HG02588 (cell line): Measurements from ENCODE around the gene FOXK2.
A peak's percentile ranks its signal among the peaks of the same experiment; 100 is the strongest.
"Not testable (repeated sequence)": the region's sequence is repeated elsewhere in the genome, so short reads cannot be mapped to it uniquely, and the experiment has no call there.

Experiments used
- ATAC-seq: cut with Tn5 transposase; IDR thresholded peaks from one replicate; pipeline ENCODE4 v1.9.1; 2021; ENCODE audit warnings: mild to moderate bottlenecking, moderate library complexity; ENCODE audit not compliant: unreplicated experiment

The FOXK2 gene

DNA sequence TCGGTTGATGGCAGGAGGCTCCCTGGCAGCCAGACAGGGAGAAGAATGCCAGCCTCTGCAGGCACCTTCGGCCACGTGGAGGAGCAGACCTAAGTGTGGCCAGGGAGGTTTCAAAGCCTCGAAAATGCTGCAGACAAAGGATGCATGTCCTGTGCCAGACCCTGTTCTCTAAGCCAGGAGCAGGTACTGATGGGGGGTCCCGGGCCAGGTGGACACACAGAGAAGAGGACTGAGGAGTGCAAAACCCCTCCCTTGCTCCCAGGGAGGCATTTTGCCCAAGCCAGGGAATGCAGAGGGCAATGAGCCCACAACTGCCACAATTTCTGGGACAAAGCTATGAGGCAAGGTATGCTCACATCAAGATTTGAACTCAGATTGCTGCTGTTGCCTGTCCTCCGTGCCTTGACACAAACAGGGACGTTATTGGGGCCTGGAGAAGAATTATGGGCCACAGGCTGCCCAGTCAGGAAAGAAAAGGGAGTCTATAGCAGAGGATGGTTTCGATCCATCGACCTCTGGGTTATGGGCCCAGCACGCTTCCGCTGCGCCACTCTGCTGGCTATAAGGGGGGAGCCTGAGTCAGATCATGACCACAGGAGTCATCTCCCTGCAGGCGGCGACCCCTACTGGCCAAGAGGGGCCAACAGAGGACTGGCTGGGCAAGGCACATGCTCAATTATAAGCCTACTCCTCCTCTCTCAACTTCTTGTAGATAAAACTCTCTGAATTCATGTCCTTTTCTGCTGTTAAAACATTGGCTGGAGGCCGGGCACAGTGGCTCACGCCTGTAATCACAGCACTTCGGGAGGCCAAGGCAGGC, 25.1 kb upstream of the FOXK2 start:
- ATAC-seq, result peak; percentile 50

DNA sequence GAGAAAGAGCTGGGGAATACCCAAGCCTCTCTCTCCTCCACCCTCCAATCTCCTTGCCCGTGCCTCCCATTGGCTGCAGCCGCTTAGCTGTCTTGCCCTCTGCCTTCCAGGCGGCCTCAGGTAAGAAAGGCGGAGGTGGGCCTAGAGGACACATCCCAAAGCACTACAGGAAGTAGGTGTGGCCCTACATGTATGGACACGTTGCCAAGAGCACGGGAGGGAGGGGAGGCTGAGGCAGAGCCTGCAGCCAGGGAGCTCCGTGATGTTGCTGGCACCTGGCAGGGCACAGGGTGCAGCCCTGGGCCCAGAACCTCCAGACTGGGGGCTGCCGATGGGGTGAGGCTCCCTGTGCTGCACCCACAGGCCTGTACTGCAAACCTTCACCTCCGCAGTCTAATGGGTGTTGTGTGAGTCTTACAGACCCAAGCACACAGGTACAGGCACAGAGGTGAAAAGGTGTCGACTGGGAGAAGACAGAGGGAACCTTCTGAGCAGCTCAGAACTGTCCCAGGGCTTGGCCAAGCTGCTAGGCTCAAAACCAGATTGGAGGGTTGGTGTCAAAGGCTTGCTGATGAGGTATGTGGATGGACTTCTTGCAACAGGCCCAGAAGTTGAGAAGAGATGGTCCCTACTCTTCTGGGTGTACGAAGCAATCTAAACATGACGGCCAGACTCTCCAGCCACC, 23.5 kb upstream of the FOXK2 start:
- no peak for ATAC-seq

DNA sequence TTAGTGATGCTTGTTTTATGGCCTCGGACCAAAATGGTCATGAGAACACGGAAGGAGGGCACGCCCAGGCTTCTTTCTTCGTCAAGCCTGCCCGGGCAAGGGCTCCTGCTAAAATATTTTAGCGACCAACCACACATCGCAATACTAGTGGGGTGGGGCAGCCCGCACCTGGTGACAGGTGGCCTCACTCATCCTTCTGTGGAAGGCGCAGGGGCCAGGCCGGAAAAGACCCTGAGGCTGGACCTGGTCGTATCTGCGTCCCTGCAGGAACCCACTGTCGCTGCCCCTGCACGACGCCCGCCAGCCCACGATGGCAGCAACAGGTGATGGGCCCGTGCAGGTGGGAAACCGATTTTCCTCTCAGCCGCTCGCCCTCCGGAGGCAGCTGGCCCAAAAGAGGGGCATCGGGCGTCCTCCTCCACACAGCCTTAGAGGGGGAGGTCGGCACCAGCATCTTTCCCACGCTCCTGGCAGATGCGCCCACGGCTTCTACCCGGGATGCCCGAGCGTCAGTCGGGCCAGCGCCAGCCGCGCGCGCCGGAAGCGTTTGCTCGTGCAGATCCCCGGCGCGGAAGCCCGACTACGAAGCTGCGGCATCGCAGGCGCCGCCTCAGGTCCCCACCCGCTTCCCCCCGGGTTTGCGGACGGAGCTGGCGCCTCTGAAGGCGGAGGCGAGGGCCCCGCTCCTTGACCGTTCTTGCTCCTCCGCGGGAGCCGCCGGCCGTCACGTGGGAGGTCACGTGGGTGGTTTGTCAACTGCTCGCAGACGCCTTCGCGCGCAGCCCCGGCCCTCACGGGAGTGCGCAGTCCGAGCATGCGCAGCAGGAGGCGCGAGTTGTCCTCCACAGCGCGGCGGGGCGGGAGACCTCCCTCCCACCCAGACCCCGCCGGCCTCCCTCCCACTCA, 22.8 kb upstream of the FOXK2 start:
- peak; percentile 48 for ATAC-seq

DNA sequence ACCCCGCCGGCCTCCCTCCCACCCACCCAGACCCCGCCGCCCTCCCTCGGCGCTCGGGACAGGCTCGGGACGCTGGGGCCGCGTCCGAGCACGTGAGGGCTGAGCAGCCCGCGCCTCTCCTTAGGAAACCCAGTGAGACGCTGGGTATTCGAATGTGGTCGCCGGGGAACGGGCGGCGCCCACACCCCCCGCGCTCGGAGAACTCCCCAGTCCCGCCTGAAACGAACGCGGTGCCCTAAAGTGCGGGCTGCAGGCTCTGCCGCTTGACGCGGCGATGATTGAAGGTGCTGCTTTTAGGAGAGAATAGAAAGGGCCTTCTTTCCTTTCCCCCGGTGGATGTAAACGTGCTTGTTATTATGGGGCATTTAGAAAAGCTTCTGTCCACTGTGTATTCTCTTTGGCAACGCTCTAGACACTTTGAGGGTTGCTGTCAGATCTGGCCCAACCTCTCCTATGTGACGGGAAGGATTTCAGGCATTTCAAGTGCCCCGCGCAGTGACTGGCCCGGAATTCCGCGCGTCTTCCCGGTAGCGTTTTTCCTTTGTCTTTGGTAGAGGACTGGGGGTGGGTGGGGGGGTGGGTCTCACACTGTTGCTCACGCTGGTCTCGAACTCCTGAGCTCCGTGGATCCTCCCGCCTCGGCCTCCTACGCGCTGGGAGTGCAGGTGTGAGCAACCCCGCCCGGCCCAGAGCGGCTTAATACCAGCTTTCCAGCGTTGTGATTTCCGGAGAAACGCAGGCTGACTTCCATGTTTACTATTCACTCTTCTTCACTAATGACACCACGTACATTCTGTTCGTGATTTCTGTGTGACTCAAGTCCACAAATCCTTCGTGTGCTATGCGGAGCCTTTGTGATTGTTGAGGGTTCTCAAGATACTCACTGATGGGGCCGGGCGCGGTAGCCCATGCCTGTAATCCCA, 21.8 kb upstream of the FOXK2 start:
- ATAC-seq, result no peak

DNA sequence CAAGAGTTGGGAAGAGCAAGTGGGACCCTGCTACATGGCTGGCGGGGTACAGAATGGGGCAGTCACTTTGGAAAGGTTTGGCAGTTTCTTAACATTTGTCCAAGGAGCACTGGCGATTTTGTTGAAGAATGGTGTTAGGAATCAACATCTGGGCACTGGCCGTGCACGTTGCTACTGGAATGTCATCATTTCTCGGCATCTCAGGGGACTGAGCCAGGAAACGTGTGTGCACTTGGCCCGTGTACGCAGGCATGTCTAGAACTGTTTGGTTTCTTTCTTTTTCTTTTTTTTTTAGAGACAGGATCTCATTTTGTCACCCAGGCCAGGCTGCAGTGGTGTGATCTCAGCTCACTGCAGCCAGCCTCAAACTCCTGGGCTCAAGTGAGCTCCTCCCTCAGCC, 17.3 kb upstream of the FOXK2 start:
- ATAC-seq, result no peak

DNA sequence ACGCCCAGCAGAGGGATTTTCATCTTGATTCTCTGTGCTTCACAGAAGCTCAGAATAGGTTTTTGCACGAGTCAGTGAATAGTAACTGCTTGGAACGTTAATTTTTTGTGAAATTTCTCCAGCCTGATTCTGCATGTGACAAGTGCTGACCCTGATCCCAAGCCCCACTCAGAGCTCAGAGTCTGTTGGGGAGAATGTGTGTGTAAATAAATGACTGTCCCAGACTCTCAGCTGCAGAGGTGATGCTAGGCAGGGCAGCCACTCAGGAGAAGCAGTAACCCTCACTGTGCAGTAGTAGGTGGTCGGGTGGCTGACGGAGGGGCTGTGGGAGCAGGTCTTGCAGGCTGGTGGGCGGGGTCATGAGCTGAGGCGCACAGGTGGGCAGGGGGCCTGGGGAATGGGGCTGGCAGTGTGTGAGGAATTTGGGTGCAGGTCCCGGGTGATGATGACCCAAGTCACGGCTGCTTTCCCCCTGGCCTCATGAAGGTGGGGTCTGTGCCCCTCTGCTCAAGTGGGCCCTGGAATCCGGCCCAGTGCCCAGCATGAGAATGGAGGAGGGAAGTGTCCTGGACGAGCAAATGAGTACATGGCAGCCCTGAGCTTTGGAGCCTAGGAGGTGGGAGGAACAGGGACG, 16.3 kb upstream of the FOXK2 start:
- no peak for ATAC-seq

DNA sequence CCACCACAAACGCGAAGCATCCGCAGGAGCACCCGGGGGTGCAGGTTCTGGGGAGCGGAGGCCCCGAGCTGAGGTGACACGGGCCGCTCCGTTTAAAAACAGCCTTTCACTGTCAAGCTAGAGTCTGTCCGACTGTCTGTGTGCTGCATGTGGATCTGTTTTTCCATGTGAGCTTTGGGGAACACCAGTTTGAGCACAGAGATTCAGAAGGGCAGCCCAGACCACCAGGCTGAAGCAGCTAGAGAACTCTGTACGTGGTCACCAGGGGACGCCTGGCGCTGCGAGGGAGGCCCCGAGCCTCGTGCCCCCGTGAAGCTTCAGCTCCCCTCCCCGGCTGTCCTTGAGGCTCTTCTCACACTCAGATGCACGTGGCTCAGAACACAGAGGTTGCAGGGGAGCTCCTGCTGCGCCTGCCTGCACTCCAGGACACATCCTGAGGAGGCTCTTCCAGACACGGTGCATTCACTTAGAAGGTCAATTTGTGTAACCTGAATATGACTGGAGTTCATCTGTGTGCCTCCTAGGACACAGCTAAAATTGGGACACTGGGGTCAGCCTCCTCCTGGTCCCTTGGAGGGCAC, 15.7 kb upstream of the FOXK2 start:
- no peak for ATAC-seq

DNA sequence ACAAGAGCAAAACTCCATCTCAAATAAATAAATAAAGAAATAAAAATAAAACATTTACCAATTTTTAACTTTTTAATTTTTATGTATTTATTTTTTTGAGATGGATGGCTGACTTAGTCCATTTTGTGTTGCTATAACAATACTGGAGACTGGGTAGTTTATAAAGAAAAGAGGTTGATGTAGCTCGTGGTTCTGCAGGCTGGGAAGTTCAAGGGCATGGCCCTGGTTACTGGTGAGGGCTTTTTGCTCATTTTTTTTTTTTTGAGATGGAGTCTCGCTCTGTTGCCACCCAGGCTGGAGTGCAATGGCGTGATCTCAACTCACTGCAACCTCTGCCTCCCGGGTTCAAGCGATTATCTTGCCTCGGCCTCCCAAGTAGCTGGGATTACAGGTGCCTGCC, 14.2 kb upstream of the FOXK2 start:
- ATAC-seq, result no peak

DNA sequence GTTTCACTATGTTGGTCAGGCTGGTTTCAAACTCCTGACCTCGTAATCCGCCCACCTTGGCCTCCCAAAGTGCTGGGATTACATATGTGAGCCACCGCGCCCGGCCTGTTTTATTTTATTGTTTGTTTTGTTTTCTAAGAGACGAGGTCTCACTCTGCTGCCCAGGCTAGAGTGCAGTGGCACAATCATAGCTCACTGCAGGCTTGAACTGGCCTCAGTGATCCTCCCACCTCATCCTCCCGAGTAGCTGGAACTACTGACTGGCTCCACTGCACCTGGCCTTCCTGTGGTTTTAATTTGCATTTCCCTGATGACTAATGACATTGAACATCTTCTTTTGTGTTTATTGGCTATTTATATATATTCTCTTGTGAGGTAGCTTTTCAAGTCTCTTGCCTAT, 13.1 kb upstream of the FOXK2 start:
- ATAC-seq, result peak; percentile 76

DNA sequence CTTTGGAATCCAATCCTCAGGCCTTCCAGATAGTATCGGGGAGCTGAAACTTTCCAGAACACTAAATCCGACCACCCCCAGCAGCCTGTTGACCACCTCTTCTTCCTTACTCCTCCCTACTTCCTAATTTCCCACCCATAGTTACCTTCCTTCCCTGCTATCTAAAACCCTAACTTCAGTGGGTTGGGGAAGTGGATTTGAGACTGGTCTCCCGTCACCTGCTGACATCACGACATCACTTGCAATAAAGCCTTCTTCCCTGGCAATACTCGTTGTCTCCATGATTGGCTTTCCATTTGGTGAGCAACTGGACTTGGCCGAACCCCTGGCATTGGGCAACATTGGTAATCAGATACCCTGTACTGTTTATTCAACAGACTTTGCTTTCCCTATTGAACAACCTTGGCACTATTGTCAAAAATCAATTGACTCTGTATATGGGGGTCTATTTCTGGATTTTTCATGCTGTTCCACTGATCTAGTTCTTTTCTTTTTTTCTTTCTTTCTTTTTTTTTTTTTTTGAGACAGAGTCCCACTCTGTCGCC, 11.8 kb upstream of the FOXK2 start:
- no peak for ATAC-seq

DNA sequence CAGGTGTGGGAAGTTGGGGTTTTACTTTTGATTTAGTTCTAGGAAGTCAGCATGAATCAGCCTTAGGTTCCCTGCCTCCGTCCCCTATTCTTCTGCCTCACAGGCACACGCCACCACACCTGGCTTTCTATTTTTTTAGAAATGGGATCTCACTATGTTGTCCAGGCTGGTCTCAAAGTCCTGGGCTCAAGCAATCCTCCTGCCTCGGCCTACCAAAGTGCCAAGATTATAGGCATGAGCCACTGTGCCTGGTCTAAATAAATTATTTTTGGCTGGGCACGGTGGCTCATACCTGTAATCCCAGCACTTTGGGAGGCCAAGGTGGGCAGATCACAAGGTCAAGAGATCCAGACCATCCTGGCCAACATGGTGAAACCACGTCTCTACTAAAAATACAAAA, 7.9 kb upstream of the FOXK2 start:
- ATAC-seq, result not testable (repeated sequence)

DNA sequence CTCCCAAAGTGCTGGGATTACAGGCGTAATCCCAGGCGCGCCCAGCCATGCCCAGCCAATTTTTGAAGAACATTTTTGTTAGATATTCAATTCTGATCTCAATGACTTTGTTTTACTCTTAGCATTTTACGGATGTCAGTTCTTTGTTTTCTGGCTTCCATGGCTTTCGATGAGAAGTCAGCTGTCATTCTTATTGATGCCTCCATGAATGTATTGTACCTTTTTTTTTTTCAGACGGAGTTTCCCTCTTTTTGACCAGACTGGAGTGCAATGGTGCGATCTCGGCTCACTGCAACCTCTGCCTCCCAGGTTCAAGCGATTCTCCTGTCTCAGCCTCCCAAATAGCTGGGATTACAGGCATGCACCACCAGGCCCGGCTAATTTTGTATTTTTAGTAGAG, 5.7 kb upstream of the FOXK2 start:
- not testable (repeated sequence) for ATAC-seq

DNA sequence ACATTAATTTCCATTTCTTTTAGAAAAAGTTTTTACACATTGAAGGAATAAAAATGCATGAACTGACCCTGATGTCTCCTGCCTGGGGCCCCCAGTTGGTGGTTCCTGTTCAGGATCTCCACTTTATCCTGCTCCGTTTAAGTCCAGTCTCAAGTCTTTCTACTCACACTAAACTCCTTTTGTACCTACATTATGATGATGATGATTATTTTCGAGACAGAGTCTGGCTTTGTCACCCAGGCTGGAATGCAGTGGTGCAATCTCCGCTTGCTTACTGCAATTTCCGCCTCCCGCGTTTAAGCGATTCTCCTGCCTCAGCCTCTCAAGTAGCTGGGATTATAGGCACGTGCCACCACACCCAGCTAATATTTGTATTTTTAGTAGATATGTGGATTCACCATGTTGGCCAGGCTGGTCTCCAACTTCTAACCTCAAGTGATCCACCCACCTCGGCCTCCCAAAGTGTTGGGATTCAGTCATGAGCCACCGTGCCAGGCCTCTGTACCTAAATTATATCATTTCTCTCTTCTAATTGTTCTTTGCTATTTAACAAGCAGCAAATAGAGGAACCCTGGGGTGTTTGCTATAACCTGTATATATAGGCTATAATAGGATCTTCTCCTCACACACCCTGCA, 2.2 kb upstream of the FOXK2 start:
- ATAC-seq, result no peak

DNA sequence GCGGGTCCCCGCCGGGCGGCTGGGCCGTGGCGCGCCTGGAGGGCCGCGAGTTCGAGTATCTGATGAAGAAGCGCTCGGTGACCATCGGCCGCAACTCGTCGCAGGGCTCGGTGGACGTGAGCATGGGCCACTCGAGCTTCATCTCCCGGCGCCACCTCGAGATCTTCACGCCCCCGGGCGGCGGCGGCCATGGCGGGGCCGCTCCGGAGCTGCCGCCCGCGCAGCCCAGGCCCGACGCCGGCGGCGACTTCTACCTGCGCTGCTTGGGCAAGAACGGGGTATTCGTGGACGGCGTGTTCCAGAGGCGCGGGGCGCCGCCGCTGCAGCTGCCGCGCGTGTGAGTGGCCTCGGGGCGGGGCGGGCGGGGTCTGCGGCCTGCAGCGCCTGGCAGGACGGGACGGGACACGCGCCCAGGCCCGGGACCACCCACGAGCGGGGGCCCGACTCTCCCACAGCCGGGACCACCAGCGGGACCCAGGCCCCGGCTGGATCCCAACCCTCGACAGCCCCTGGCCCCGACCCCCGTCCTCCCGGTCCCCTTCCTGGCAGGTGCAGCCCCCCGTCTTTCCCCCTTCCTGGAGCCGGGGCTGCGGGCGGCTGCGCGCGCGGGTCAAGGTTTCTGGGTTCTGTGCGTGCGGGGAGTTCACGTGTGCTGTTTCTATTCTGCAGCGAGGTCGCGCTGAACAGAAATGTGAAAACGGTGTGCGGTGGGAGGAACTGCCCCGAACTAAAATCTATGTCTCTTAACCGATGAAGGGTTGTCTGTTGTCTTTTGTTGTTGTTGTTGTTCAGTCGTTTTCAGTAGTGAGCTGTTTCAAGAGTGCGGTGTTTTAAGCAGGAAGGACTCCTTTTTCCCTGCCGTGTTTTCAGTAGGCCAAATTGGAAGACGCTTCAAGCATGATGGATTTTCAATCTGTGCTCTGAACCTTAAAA, 705 bp downstream of the FOXK2 start:
- ATAC-seq, result peak; percentile 18

DNA sequence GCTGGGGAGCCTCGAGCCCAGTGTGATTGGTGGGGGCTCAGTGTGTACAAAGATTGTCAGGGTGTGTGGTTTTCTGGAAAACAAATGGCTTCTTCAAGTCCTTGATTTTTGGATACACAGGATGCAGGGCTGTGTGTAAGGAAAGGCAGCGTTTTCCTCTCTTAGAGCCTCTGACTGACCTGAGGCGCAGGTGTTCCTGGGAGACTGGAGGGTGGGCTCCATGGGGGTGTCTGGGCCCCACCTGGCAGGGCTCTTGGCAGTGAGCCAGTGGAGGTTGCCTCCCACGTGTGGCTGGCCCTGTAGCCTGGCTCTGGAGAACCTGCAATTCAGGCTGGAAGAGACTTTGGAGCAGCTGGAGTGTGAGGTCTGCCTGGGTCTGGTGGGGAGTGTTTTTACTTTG, 5.0 kb downstream of the FOXK2 start:
- no peak for ATAC-seq

DNA sequence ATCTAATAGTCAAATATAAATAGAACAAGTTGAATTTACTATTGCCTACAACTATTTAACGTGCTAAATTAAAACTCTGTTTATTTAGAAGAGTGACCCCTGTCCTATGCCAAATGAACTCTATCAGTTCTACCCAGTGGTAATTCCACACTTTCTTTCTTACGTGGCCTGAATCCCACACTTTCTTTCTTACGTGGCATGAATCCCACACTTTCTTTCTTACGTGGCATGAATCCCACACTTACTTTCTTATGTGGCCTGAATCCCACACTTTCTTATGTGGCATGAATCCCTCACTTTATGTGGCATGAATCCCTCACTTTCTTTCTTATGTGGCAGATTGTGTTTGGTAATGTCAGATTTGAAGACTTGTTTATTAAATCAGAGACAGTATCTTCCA, 6.2 kb downstream of the FOXK2 start:
- ATAC-seq, result no peak

DNA sequence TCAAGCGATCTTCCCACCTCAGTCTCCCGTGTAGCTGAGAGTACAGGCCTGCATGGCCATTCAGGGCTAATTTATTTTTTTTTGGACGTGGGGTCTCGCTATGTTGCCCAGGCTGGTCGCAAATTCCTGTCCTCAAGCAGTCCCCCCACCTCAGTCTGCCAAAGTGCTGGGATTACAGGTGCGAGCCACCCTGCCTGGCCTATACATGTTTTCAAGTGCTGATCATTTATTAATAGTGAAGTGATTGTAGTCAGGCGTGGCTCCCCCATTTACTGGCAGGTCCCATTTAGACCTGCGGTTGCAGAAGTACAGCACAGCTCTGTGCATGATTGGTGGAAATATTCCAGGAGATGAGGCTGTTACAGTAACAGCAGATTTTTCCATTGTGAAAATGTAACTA, 8.4 kb downstream of the FOXK2 start:
- ATAC-seq, result no peak
